Sigmoid colon (tissue), 4 donors: ENCODE data around the gene SLC30A9.

ENCODE experiments used
- CTCF ChIP-seq, 4 experiments: fragments of 450-650 bp in 3 of 4; fragments of 200-600 bp in 1 of 4; IDR thresholded peaks; one replicate each; pipeline ENCODE4 v1.5.1; 2016 to 2019; ENCODE audit warnings: antibody characterized with exemption in 4 of 4, mild to moderate bottlenecking in 3 of 4, moderate library complexity in 2 of 4
- EP300 ChIP-seq, 4 donors: sonication (generic); formaldehyde crosslinking; IDR thresholded peaks; one replicate each; pipeline ENCODE4 v1.6.1; 2017; ENCODE audit warnings: antibody characterized with exemption in 4 of 4

- TF ChIP-seq CTCF (IDR thresholded peaks at IDR 0.05) = no peak
- no peak for TF ChIP-seq EP300 (IDR thresholded peaks at IDR 0.05)
These were observed 76.9 kb downstream of the SLC30A9 start for GRCh38 chr4:42067264-42067663.
